PC-3 (cell line): ENCODE measurements around the gene STK25. TPM values are rescaled to one million over a fixed set of nuclear protein-coding genes. Genes with fewer than 3 reads are reported as not detected.

Source experiments
- ATAC-seq: fragments of 200-7000 bp; cut with Tn5 transposase; 2 replicates; pipeline ENCODE4 v1.9.1; 2020; ENCODE audit warnings: mild to moderate bottlenecking, moderate library complexity
- BruUV-seq: library from RNA; stranded (reverse); fragments of 400-500 nt; replicated peaks from 2 replicates; lab custom pipeline; 2021; lab: Mats Ljungman, UMichigan
- CTCF ChIA-PET: fragments of 300-600 bp; sonication (Branson Sonifier 250); formaldehyde crosslinking; loops from one replicate; lab custom pipeline; 2022; ENCODE audit warnings: antibody characterized with exemption; lab: Charles Lee
- POLR2A ChIA-PET: fragments of 300-600 bp; sonication (Branson Sonifier 250); formaldehyde crosslinking; loops from one replicate; lab custom pipeline; 2022; ENCODE audit warnings: antibody characterized with exemption; ENCODE audit not compliant: unreplicated experiment; lab: Charles Lee
- DNase-seq: peaks from one replicate; pipeline ENCODE4 v3.0.0-alpha.2; 2015
- H2AFZ ChIP-seq: fragments of 300-600 bp; sonication (generic); 2 replicates; pipeline ENCODE4 v1.6.0; 2016; ENCODE audit warnings: antibody characterized with exemption, low read length
- H3F3A ChIP-seq: fragments of 300-600 bp; sonication (generic); one replicate; pipeline ENCODE4 v1.6.0; 2017; ENCODE audit warnings: antibody characterized with exemption, low read length, control low read depth, mild to moderate bottlenecking; ENCODE audit not compliant: unreplicated experiment
- H3K27ac ChIP-seq: fragments of 300-600 bp; sonication (generic); 2 replicates; pipeline ENCODE4 v1.5.1; 2016; ENCODE audit warnings: mild to moderate bottlenecking, low read length
- H3K27me3 ChIP-seq: fragments of 300-600 bp; sonication (generic); 2 replicates; pipeline ENCODE4 v1.6.1; 2016; ENCODE audit warnings: low read length, mixed read lengths
- H3K36me3 ChIP-seq: fragments of 300-600 bp; sonication (generic); 2 replicates; pipeline ENCODE4 v1.6.1; 2016; ENCODE audit warnings: low read depth, mixed run types, low read length, mixed read lengths
- H3K4me1 ChIP-seq: fragments of 300-600 bp; sonication (generic); 2 replicates; pipeline ENCODE4 v1.5.1; 2016; ENCODE audit warnings: low read length; ENCODE audit not compliant: insufficient read depth
- H3K4me2 ChIP-seq: fragments of 300-600 bp; sonication (generic); 2 replicates; pipeline ENCODE4 v1.6.0; 2016; ENCODE audit warnings: low read length
- H3K4me3 ChIP-seq: fragments of 300-600 bp; sonication (generic); 2 replicates; pipeline ENCODE4 v1.5.1; 2016; ENCODE audit warnings: mild to moderate bottlenecking, low read length, mixed read lengths
- H3K79me2 ChIP-seq: fragments of 300-600 bp; sonication (generic); 2 replicates; pipeline ENCODE4 v1.6.1; 2017; ENCODE audit warnings: low read length, mixed read lengths
- H3K9ac ChIP-seq: fragments of 300-600 bp; sonication (generic); 2 replicates; pipeline ENCODE4 v1.6.0; 2016; ENCODE audit warnings: mild to moderate bottlenecking, low read length
- H3K9me2 ChIP-seq: fragments of 300-600 bp; sonication (generic); replicated peaks from 2 replicates; pipeline ENCODE4 v1.6.1; 2016; ENCODE audit warnings: mixed run types, low read length, mixed read lengths
- H3K9me3 ChIP-seq: fragments of 300-600 bp; sonication (generic); 2 replicates; pipeline ENCODE4 v1.6.1; 2016; ENCODE audit warnings: low read length, mixed read lengths
- H4K20me1 ChIP-seq: fragments of 300-600 bp; sonication (generic); 2 replicates; pipeline ENCODE4 v1.6.1; 2016; ENCODE audit warnings: low read length, mixed read lengths
- EZH2 ChIP-seq: fragments of 300-600 bp; sonication (generic); IDR thresholded peaks from one replicate; pipeline ENCODE4 v1.6.1; 2017; ENCODE audit warnings: antibody characterized with exemption, mild to moderate bottlenecking, low read length; ENCODE audit not compliant: unreplicated experiment
- EZH2phosphoT487 ChIP-seq: fragments of 300-600 bp; sonication (generic); IDR thresholded peaks from 2 replicates; pipeline ENCODE4 v1.6.1; 2018; ENCODE audit warnings: mild to moderate bottlenecking, antibody characterized with exemption, low read length, borderline replicate concordance
- intact Hi-C: fragments of 100-400 bp; cut with micrococcal nuclease; formaldehyde crosslinking; loops from 2 replicates; pipeline ENCODE4 v1.9.0; 2023
- total RNA-seq: library from RNA; depleted of rRNA; stranded (reverse); fragments of >200 nt; gene quantifications from 2 replicates; pipeline ENCODE4 v1.2.3, GENCODE V29; 2014
- TF ChIP-seq, protein P1 (sequence below): fragments of 300-600 bp; sonication (generic); conservative IDR thresholded peaks from 2 replicates; pipeline ENCODE4 v1.5.1; 2017; ENCODE audit warnings: antibody characterized with exemption, low read depth, mild to moderate bottlenecking, low read length

Gene STK25
- total RNA-seq, 1 experiment from 2014 or later = 198 TPM

DNA sequence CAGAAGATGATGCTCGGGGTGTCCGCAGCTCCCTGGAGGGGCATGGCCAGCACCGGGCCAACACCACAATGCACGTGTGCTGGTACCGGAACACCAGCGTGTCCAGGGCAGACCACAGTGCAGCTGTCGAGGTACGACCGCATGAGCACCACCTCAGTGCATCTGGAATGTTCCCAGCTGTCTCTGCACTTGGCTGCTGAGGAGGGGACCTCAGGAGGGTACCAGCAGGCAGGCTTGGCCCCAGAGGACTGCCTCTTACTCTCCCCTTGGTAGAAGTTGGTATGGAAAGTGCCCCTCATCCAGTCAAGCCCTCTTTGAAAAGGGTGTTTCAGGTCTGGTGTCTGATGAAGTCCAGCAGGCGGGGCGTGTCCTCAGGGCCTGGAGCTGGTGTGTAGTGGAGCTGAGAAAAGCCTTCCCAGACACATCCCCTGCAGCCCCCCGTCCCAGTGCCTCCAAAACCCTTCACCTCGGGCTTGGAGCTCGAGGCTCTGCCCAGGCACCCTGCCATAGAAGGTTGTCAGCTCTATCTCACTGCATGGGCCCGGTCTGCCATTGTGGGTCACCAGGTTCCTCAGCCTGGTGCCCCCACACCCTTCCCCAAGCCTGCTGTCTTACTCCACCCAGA lies 16.7 kb downstream of the STK25 start:
- no peaks in the 10 kb centered on the region for H4K20me1 ChIP-seq
- BruUV-seq = no TSS peak
- H3K4me1 ChIP-seq = no peaks in the 10 kb centered on the region
- TF ChIP-seq EZH2 (no peak), EZH2phosphoT487 (no peak)
- TF ChIP-seq, protein P1, sequence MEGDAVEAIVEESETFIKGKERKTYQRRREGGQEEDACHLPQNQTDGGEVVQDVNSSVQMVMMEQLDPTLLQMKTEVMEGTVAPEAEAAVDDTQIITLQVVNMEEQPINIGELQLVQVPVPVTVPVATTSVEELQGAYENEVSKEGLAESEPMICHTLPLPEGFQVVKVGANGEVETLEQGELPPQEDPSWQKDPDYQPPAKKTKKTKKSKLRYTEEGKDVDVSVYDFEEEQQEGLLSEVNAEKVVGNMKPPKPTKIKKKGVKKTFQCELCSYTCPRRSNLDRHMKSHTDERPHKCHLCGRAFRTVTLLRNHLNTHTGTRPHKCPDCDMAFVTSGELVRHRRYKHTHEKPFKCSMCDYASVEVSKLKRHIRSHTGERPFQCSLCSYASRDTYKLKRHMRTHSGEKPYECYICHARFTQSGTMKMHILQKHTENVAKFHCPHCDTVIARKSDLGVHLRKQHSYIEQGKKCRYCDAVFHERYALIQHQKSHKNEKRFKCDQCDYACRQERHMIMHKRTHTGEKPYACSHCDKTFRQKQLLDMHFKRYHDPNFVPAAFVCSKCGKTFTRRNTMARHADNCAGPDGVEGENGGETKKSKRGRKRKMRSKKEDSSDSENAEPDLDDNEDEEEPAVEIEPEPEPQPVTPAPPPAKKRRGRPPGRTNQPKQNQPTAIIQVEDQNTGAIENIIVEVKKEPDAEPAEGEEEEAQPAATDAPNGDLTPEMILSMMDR = no peak
- ChIA-PET CTCF (no interaction called here), POLR2A (no interaction called here)
- H3K4me2 ChIP-seq = no peak overlapping the region
- H3K36me3 ChIP-seq = 0 out of 2 replicates have a peak, but pooled peaks cover 10% of the 10 kb centered on the region
- intact Hi-C loops = no loop called here
- no peaks in the 10 kb centered on the region for H3K79me2 ChIP-seq
- no peaks in the 10 kb centered on the region for H3K27me3 ChIP-seq
- DNase-seq (no peak), ATAC-seq (no peak; the same call in 1 of the 2 replicates)
- H3K9me2 ChIP-seq = no peaks in the 10 kb centered on the region
- H3K9ac ChIP-seq = no peak overlapping the region
- H3K27ac ChIP-seq = no peak overlapping the region
- no peaks in the 10 kb centered on the region for H3K9me3 ChIP-seq
- no peak overlapping the region for H3K4me3 ChIP-seq
- no peaks in the 10 kb centered on the region for H3F3A ChIP-seq
- no peak overlapping the region for H2AFZ ChIP-seq

DNA sequence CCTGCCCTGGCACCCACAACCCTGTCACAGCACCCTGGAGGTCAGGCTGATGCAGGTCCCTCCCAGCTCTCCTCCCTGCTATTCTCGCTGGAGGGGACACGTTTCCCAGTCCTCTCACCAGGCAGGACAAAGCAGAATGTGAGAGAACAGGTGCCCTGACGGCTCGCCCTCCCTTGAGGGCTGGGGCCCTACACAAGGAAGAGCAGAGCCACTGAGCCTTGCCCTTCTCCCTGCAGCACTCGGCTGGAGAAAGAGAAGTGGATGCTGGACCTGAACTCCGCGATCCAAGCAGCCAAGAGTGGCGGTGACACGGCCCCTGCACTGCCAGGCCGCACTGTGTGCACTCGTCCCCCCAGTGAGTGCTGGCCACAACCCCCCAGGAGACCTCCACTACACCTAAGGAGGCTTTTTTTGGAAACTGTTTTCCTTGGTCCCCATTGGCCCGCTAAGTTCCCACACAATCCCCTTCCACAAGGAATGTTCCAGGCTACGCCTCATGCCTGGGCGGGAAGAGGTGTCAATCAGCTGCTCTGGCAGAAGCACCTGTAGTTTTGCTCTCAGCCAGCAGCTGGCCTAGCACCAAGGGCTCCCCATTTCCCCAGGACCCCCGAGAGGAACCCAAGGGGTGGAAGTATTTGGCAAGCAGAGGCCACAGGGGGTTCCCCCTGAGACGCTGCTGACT lies 17.4 kb downstream of the STK25 start:
- H3K36me3 ChIP-seq = 0 out of 2 replicates have a peak, but pooled peaks cover 10% of the 10 kb centered on the region
- no peak for TF ChIP-seq EZH2
- TF ChIP-seq EZH2phosphoT487 = no peak
- TF ChIP-seq, protein P1 = no peak
- DNase-seq (no peak), ATAC-seq (no peak)
- no peak overlapping the region for H3K27ac ChIP-seq
- ChIA-PET CTCF (no interaction called here), POLR2A (no interaction called here)
- H3K4me3 ChIP-seq = no peak overlapping the region
- H3K4me1 ChIP-seq = no peaks in the 10 kb centered on the region
- H3K4me2 ChIP-seq = no peak overlapping the region
- no peaks in the 10 kb centered on the region for H4K20me1 ChIP-seq
- H3K9me2 ChIP-seq = no peaks in the 10 kb centered on the region
- no TSS peak for BruUV-seq
- H3K79me2 ChIP-seq = no peaks in the 10 kb centered on the region
- no peak overlapping the region for H3K9ac ChIP-seq
- H3K27me3 ChIP-seq = no peaks in the 10 kb centered on the region
- intact Hi-C loops = no loop called here
- no peak overlapping the region for H2AFZ ChIP-seq
- H3F3A ChIP-seq = no peaks in the 10 kb centered on the region
- no peaks in the 10 kb centered on the region for H3K9me3 ChIP-seq
